ENCODE measurements around the gene TBCD. TPM values are rescaled to one million over a fixed set of nuclear protein-coding genes. Genes with fewer than 3 reads are reported as not detected.
A peak's percentile ranks its signal among the peaks of the same experiment; 100 is the strongest.

Gene TBCD
- total RNA-seq, 2 donors from 2014 or later: 38.9 to 74.8 TPM

DNA sequence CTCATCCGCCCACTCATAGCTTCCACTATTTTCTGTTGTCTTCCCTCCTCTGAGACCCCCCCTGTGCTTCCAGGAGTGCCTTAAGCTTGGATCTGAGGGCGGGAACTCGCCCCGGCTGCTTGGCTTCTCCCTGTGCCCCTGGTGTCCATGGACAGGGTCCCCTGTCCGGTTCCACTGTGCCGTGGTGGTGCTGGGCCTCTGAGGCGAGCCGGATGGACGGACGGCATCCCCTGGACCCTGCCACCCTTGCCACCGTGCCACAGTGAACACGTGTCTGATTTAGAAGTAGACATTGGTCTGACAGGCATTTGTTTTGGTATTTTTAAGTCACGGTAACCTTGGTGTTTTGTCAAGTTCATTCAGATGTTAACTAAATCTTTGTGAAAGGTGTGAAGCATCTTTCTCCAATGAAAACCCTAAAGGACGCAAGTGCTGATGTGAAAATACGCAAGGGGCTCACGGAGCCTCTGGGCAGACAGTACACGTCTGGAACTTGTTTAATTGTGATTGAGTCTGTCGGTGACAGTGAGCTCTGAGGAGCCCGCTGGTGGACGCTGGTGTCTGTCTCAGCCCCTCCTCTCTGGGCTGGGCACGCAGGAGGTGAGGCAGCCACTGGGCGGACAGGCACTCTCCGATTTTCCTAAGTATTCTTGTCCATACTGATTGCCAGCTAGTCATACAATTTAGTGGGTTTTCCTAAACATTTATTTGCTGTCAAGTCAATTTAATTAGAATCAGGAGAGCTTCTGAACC, 61.6 kb downstream of the TBCD start:
- TF ChIP-seq, protein P1, sequence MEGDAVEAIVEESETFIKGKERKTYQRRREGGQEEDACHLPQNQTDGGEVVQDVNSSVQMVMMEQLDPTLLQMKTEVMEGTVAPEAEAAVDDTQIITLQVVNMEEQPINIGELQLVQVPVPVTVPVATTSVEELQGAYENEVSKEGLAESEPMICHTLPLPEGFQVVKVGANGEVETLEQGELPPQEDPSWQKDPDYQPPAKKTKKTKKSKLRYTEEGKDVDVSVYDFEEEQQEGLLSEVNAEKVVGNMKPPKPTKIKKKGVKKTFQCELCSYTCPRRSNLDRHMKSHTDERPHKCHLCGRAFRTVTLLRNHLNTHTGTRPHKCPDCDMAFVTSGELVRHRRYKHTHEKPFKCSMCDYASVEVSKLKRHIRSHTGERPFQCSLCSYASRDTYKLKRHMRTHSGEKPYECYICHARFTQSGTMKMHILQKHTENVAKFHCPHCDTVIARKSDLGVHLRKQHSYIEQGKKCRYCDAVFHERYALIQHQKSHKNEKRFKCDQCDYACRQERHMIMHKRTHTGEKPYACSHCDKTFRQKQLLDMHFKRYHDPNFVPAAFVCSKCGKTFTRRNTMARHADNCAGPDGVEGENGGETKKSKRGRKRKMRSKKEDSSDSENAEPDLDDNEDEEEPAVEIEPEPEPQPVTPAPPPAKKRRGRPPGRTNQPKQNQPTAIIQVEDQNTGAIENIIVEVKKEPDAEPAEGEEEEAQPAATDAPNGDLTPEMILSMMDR (IDR thresholded peaks at IDR 0.05): no peak
- no peak for TF ChIP-seq POLR2A (IDR thresholded peaks at IDR 0.05)
- intact Hi-C loops (cut with DNase I): no loop called here
- no peaks in the 10 kb centered on the region for H3K36me3 ChIP-seq (replicated peaks in 1 of 2; ENCODE audit: insufficient read depth in 1 of 2, low read depth in 2 of 2)
- H3K9me3 ChIP-seq: no peaks in the 10 kb centered on the region
- H3K27me3 ChIP-seq: no peaks in the 10 kb centered on the region
- H3K4me1 ChIP-seq: no peaks in the 10 kb centered on the region
- no peak overlapping the region for H3K4me3 ChIP-seq
- WGBS, 2 donors: 89 to 91% methylated on average over 23 of the region's 23 CpGs
- H3K27ac ChIP-seq: no peak overlapping the region
- ATAC-seq (no peak), DNase-seq (no peak)

DNA sequence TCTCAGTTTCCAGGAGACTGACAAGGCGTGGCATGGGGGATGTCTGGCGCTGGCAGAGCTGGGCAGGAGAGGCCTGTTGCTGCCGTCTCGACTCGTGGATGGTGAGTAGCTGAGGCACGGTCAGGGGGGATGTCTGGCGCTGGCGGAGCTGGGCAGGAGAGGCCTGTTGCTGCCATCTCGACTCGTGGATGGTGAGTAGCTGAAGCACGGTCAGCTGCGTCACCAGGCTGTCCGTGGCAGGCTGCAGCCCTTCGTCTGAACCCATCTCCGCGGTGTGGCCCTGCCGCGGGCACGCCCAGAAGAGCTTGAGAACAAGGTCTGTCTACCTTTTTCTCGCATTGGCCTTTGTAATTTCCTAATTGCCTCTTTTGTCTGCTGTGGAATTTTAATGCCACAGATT, 63.0 kb downstream of the TBCD start:
- WGBS, 2 donors: 92 to 96% methylated on average over 18 to 20 of the region's 20 CpGs
- Histone ChIP-seq H3K4me3 (no peak overlapping the region), H3K9me3 (peaks cover 0 to 3% (median 0%) of the 10 kb centered on the region in 3 donors), H3K36me3 (replicated peaks in 1 of 2; ENCODE audit: insufficient read depth in 1 of 2, low read depth in 2 of 2) (no peaks in the 10 kb centered on the region), H3K27me3 (no peaks in the 10 kb centered on the region), H3K27ac (no peak overlapping the region), H3K4me1 (no peaks in the 10 kb centered on the region)
- DNase-seq (no peak), ATAC-seq (no peak)
- intact Hi-C loops (cut with DNase I): no loop called here
- TF ChIP-seq POLR2A (IDR thresholded peaks at IDR 0.05): no peak
- TF ChIP-seq, protein P1 (IDR thresholded peaks at IDR 0.05): no peak

DNA sequence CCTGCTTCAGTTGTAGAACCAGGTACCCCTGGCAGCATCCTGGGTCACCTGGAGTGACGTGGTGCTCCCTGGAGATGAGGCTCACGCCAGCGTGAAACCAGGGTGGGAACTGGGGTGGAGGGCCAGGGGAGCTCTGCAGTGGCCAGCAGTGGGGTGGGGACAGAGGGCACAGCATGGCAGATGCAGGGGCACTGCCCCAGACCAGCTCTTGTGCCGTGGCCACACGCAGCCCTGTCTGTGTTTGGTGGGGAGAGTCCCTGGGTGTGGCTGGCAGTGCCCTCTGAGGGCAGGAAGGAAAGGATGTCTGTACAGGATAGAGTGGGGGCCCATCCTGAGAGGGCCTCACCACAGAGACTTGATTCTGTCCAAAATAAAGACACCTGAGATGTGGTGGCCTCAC, 63.5 kb downstream of the TBCD start:
- Histone ChIP-seq H3K4me3 (no peak overlapping the region), H3K27me3 (no peaks in the 10 kb centered on the region), H3K4me1 (no peaks in the 10 kb centered on the region), H3K9me3 (peaks cover 0 to 9% (median 0%) of the 10 kb centered on the region in 3 donors), H3K36me3 (replicated peaks in 1 of 2; ENCODE audit: insufficient read depth in 1 of 2, low read depth in 2 of 2) (no peaks in the 10 kb centered on the region), H3K27ac (no peak overlapping the region)
- no peak for TF ChIP-seq POLR2A (IDR thresholded peaks at IDR 0.05)
- TF ChIP-seq, protein P1 (IDR thresholded peaks at IDR 0.05): no peak
- DNase-seq (no peak), ATAC-seq (peak; percentile 27)
- intact Hi-C loops (cut with DNase I): no loop called here
- 92 to 100% methylated on average over 5 of the region's 5 CpGs for WGBS, 2 donors

DNA sequence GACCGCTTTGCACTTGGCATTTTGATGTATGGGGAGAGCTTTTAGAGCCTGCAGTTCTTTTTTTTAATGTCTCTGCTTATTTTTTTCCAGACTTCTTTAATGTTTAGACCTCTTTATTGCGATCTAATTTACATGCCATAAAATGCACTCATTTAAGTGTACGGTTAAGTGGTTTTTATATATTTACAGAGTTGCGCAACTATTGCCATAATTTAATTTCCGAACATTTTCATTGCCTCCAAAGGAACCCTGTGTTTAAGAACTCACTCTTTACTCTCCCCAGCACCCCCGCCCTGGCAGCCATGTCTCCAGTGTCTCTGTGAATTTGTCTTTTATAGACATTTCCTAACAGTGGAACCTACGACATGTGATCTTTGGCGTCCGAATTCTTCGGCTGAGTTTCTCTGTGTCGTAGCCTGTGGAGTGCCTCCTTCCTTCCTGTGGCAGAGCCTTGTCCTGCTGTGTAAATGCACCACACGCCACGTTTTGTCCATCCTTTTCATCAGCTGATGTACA, 64.0 kb downstream of the TBCD start:
- Histone ChIP-seq H3K4me1 (no peaks in the 10 kb centered on the region), H3K27ac (no peak overlapping the region), H3K27me3 (no peaks in the 10 kb centered on the region), H3K9me3 (peaks cover 0 to 10% (median 0%) of the 10 kb centered on the region in 3 donors), H3K36me3 (replicated peaks in 1 of 2; ENCODE audit: insufficient read depth in 1 of 2, low read depth in 2 of 2) (no peaks in the 10 kb centered on the region), H3K4me3 (no peak overlapping the region)
- DNase-seq (no peak), ATAC-seq (no peak)
- intact Hi-C loops (cut with DNase I): no loop called here
- 82 to 92% methylated on average over 13 of the region's 13 CpGs for WGBS, 2 donors
- no peak for TF ChIP-seq POLR2A (IDR thresholded peaks at IDR 0.05)
- TF ChIP-seq, protein P1 (IDR thresholded peaks at IDR 0.05): no peak

DNA sequence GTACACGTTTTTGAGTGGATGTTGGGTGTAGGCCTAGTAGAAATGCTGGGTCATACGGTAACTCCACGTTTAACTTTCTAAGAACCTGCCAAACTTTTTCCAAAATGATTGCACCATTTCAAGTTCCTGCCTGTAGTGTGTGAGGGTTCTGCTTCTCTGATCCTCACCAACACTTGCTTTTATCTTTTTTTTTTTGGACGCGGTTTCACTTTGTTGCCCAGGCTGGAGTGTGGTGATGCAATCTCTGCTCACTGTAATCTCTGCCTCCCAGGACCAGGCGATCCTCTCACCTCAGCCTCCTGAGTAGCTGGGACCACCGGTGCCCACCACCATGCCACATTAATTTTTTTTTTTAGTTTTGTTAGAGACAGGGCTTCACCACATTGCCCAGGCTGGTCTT, 64.5 kb downstream of the TBCD start:
- Histone ChIP-seq H3K9me3 (peaks cover 0 to 10% (median 0%) of the 10 kb centered on the region in 3 donors), H3K36me3 (replicated peaks in 1 of 2; ENCODE audit: insufficient read depth in 1 of 2, low read depth in 2 of 2) (no peaks in the 10 kb centered on the region), H3K27ac (no peak overlapping the region), H3K4me3 (no peak overlapping the region), H3K4me1 (no peaks in the 10 kb centered on the region), H3K27me3 (no peaks in the 10 kb centered on the region)
- intact Hi-C loops (cut with DNase I): no loop called here
- no peak for DNase-seq
- WGBS, 2 donors: 76 to 84% methylated on average over 7 of the region's 7 CpGs
- no peak for ATAC-seq
- no peak for TF ChIP-seq POLR2A (IDR thresholded peaks at IDR 0.05)
- TF ChIP-seq, protein P1 (IDR thresholded peaks at IDR 0.05): no peak
